Glutamatergic neuron (in vitro differentiated cells): ENCODE measurements around the gene PNKD. TPM values are rescaled to one million over a fixed set of nuclear protein-coding genes. Genes with fewer than 3 reads are reported as not detected.
"Not testable (repeated sequence)": the region's sequence is repeated elsewhere in the genome, so short reads cannot be mapped to it uniquely, and the experiment has no call there.

Source experiments
- DNase-seq: peaks from one replicate; pipeline ENCODE4 v3.0.0; 2022
- H3K27ac Mint-ChIP-seq: one replicate; pipeline ENCODE4 v1.8.0; 2020; ENCODE audit warnings: mild to moderate bottlenecking, mixed read lengths, inconsistent platforms; ENCODE audit not compliant: unreplicated experiment
- H3K27me3 Mint-ChIP-seq: one replicate; pipeline ENCODE4 v1.8.0; 2020; ENCODE audit warnings: mild to moderate bottlenecking, moderate library complexity, mixed read lengths, inconsistent platforms; ENCODE audit not compliant: unreplicated experiment
- H3K36me3 Mint-ChIP-seq: one replicate; pipeline ENCODE4 v1.8.0; 2020; ENCODE audit warnings: mild to moderate bottlenecking, mixed read lengths, inconsistent platforms; ENCODE audit not compliant: unreplicated experiment
- H3K4me1 Mint-ChIP-seq: one replicate; pipeline ENCODE4 v1.8.0; 2020; ENCODE audit warnings: mild to moderate bottlenecking, low read depth, mixed read lengths, inconsistent platforms; ENCODE audit not compliant: unreplicated experiment
- H3K4me3 Mint-ChIP-seq: one replicate; pipeline ENCODE4 v1.8.0; 2020; ENCODE audit warnings: mild to moderate bottlenecking, mixed read lengths, inconsistent platforms; ENCODE audit not compliant: unreplicated experiment
- H3K9me3 Mint-ChIP-seq: one replicate; pipeline ENCODE4 v1.8.0; 2020; ENCODE audit warnings: mild to moderate bottlenecking, moderate library complexity, mixed read lengths, inconsistent platforms; ENCODE audit not compliant: unreplicated experiment
- total RNA-seq: library from RNA; stranded (reverse); fragmentation: NEBNext Ultra II Directional; extraction: Animal tissue kit (Norgen Biotek cat#: 25700); gene quantifications from one replicate; pipeline ENCODE4 v1.2.1, GENCODE V29; 2021; ENCODE audit not compliant: unreplicated experiment
- TF ChIP-seq, protein P1 (sequence below): fragments of 200-600 bp; sonication (generic); IDR thresholded peaks from one replicate; pipeline ENCODE4 v1.5.0; 2021; ENCODE audit not compliant: partially characterized antibody, unreplicated experiment

PNKD gene
- total RNA-seq, 1 donor from 2014 or later, result 44.2 TPM

DNA sequence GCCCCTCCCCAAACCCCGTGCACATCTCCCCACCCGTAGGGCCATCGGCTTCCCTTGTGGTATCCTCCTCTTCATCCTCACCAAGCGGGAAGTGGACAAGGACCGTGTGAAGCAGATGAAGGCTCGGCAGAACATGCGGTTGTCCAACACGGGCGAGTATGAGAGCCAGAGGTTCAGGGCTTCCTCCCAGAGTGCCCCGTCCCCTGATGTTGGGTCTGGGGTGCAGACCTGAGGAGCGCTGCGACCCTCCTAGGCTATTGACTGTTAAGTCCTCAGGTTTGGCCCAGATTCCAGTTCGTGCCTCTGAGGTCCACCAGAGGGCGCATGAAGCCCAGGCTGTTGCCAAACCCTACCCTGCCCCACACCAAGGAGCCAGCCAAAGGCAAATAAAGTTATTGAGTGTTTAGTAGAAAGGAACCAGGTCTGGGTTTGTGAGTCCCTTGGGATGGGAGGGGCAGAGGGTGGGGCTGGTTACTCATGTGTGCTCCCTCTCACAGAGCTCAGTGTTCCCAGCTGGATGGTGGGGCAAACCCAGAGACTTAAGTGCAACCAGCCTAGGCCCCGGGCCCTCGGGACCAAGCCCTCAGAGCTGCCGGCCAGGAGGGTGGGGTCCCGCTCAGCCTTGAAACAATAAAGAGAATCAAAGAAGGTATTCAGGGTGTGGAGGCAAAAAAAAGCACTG, 2.4 kb downstream of the PNKD start:
- Mint-ChIP-seq H3K4me1 (peaks cover 33% of the 10 kb centered on the region), H3K9me3 (peaks cover 7% of the 10 kb centered on the region), H3K27ac (no peak overlapping the region), H3K27me3 (peaks cover 13% of the 10 kb centered on the region), H3K36me3 (no peaks in the 10 kb centered on the region), H3K4me3 (peak overlapping the region; percentile 31)
- TF ChIP-seq, protein P1, sequence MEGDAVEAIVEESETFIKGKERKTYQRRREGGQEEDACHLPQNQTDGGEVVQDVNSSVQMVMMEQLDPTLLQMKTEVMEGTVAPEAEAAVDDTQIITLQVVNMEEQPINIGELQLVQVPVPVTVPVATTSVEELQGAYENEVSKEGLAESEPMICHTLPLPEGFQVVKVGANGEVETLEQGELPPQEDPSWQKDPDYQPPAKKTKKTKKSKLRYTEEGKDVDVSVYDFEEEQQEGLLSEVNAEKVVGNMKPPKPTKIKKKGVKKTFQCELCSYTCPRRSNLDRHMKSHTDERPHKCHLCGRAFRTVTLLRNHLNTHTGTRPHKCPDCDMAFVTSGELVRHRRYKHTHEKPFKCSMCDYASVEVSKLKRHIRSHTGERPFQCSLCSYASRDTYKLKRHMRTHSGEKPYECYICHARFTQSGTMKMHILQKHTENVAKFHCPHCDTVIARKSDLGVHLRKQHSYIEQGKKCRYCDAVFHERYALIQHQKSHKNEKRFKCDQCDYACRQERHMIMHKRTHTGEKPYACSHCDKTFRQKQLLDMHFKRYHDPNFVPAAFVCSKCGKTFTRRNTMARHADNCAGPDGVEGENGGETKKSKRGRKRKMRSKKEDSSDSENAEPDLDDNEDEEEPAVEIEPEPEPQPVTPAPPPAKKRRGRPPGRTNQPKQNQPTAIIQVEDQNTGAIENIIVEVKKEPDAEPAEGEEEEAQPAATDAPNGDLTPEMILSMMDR, result peak; percentile 86
- DNase-seq, result peak; percentile 86

DNA sequence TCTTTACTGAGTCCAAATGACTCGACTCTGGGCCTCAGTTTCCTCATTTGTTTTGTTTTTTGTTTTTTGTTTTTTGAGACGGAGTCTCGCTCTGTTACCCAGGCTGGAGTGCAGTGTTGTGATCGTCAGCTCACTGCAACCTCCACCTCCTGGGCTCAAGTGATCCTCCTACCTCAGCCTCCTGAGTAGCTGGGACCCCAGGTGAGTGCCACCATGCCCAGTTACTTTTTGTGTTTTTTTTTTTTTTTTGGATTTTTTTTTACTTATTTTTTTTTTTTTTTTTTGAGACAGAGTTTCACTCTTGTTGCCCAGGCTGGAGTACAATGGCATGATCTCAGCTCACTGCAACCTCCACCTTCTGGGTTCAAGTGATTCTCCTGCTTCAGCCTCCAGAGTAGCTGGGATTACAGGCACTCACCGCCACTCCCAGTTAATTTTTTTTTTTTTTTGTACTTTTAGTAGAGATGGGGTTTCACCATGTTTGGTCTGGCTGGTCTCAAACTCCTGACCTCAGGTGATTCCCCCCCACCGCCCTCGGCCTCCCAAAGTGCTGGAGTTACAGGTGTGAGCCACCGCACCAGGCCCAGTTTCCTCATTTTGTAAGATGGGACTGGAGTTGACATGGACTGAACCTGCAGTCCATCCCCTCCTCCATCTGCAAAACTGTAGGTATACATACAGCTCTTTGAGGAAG, 3.0 kb downstream of the PNKD start:
- H3K27ac Mint-ChIP-seq, DNase-seq, H3K9me3 Mint-ChIP-seq, H3K36me3 Mint-ChIP-seq, H3K4me3 Mint-ChIP-seq: not testable (repeated sequence)
- H3K4me1 Mint-ChIP-seq, result peaks cover 33% of the 10 kb centered on the region
- peaks cover 13% of the 10 kb centered on the region for H3K27me3 Mint-ChIP-seq

DNA sequence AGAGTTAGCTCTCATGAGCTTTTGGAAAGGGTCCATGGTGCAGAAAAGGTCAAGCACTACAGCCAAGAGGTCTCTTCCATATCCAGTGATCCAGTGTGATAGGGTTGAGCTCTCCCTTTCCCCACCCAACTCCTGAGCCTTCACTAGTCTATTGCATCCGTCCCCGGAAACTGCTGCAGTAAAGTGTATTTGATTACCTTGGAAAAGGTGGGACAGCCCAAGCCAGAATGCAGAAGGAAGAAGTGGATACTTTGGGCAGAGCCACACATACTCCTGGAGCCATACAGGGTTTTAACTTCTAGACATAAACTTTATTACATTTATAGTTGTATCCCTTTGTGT, 3.6 kb downstream of the PNKD start:
- H3K4me1 Mint-ChIP-seq, result peaks cover 33% of the 10 kb centered on the region
- TF ChIP-seq, protein P1, result no peak
- peaks cover 13% of the 10 kb centered on the region for H3K27me3 Mint-ChIP-seq
- no peak overlapping the region for H3K27ac Mint-ChIP-seq
- H3K36me3 Mint-ChIP-seq, result no peaks in the 10 kb centered on the region
- DNase-seq, result no peak
- H3K4me3 Mint-ChIP-seq, result peak overlapping the region; percentile 12
- H3K9me3 Mint-ChIP-seq, result peaks cover 7% of the 10 kb centered on the region

DNA sequence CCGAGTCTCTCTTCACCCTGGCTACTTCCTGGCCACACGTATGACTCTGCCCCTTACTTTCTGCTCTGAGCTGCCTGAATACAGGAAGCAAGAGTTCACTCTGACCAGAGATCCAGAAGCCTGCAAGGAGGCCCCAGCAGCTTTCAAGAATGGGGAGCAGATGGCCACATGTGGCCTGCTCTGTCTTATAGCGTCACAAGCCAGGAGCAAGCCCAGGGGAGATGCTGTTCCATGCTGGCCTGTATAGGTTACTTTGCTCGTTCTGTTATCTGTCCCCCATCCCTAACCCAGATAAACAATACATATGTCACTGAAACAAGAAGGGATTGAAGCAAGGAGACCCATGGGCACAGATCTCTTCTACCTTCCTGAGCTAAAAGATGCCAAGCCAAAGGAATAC, 4.3 kb downstream of the PNKD start:
- peaks cover 13% of the 10 kb centered on the region for H3K27me3 Mint-ChIP-seq
- peak overlapping the region; percentile 55 for H3K4me3 Mint-ChIP-seq
- DNase-seq, result peak; percentile 76
- TF ChIP-seq, protein P1, result no peak
- H3K4me1 Mint-ChIP-seq, result peaks cover 29% of the 10 kb centered on the region
- H3K27ac Mint-ChIP-seq, result peak overlapping the region; percentile 90
- H3K9me3 Mint-ChIP-seq, result peaks cover 9% of the 10 kb centered on the region
- H3K36me3 Mint-ChIP-seq, result no peaks in the 10 kb centered on the region

DNA sequence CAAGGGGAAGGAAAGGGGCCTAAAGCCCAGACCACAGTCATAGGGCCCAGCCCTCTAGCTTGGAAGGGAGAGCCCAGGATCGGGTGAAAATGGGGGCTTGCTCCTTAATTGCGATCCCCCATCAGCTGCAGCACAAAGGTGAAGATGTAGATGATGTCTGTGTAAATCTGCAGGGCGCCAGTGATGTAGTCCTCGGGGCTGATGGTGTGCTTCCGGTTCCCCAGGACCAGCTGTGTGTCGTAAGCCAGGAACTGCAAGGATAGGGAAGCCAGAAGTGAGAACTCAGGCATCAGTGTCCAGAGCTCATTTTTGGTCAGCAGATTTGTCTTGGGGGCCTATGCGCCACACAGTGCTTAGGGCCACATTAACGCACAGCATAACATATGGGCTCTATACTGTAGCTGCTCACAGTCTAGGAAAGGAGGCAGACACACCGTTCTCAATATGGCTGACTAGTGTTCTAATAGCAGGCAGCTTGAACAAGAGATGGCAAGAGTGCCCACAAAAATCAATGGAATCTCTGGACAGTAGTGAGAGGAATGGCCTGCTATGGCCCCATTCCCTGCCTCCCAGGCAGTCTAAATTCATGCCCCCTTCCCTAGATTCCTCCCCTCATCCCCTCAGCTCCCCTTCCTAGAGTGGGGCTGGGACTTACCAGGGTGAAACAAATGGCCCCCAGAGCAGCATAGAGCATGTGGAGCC, 5.2 kb downstream of the PNKD start:
- Mint-ChIP-seq H3K27me3 (peaks cover 10% of the 10 kb centered on the region), H3K4me3 (peak overlapping the region; percentile 55), H3K36me3 (no peaks in the 10 kb centered on the region), H3K4me1 (peaks cover 29% of the 10 kb centered on the region), H3K27ac (peak overlapping the region; percentile 90), H3K9me3 (peaks cover 9% of the 10 kb centered on the region)
- TF ChIP-seq, protein P1, result no peak
- no peak for DNase-seq
